AG08395 (cell line): Measurements from ENCODE around the gene CPS1.

ENCODE experiments used
- DNase-seq: peaks from one replicate; pipeline ENCODE4 v3.0.0; 2012; ENCODE audit warnings: mixed read lengths, low spot score

The CPS1 gene

DNA sequence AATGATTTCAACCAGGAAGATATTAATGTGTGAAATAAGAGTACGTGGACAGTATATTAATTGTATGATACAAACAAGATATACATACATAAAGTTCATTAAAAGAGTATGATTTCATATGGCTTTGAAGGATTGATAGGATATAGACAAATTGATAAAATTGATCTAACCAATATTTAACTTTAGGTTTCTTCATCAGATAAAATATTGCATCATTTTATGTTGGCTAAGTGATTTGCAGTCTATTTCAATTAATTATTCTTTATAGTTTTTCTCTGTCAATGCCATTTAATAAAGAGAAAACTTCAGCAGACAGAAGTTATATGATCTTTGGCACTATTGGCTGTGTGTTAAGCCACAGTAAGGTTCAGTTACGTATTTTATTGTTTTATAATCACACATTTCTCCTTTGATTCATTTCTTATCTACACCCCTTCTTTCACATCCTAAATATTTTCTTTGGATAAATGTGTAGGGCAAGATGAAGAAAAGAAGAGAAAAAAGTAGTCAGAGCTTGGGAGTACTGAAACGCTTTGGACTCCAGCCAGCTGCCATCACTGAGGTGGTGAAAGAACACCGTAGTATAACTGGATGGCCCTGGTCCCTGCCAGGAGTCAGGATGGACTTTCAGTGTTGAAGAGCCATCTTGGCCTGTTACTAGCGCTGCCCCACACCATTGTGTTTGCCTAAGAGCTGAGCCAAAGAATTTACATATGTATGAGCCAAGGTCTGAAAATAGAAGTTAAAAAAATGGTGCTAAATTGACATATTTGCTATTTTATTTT is 9.8 kb upstream of the CPS1 start:
- DNase-seq = no peak

GRCh38 chr2:210548031-210548430 is 8.4 kb upstream of the CPS1 start:
- DNase-seq = no peak

DNA sequence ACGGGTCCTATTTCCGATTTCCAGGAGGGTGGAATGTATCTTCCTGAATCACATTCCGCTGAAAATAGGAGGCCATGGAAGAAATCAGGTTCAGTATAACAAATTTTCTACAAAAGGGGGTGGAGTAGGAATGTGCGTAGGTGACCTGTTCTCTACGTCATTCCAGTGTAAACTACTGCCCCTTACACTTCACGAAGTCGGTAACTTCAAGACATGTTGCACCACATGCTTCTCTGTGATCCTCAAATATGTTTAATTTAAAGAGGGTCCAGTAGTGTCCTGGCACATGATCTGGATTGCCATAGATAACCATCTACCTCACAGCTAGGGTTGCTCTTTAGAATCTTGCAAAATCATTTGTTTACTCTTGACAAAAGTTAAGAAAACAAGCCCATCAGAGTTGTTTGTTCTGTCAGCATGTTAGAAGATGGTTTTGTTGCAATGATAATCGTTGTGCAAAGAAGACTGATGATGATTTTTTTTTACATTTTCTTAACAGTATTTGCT is 7.5 kb upstream of the CPS1 start:
- no peak for DNase-seq

- no peak for DNase-seq
Measured at GRCh38 chr2:210551001-210551400, 5.4 kb upstream of the CPS1 start.

GRCh38 chr2:210553373-210553772 is 3.0 kb upstream of the CPS1 start:
- DNase-seq = peak; percentile 30

DNA sequence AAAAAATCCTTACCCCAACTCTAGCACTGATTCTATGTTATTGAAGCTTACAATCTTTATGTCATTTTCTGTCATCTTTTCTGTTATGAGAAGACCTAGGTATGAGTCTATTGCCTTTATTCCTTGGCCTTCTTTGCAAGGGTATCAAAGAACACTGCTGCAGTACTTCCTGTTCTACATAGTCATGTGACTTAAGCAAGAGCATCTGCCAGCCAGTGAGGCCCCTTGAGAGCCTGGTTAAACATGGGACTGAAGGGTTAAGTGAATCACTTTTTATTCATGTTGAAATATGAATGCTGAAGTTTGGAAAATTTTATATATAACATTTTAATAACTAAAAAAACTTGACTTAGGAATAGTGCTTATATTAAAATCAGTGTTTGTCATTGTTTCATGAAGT is 844 bp upstream of the CPS1 start:
- DNase-seq = no peak

DNA sequence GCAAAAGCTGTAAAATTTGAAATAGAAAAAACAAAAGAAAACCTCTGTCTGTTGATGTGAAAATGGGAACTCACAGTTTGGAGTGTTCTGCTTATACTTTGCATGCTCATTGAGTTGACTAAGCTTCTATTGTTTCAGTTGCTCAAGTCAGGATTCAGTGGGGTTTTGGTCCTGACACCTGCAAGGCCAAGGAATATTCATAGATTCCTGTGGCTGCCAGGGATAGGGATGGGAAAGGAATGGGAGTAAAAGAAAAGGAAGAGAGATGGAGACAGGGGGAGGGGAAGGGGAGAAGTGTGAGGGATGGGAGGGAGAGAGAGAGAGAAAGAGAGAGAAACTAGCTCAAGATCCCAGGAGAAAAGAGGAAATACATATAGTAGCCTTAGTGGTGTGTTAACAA is 1.3 kb downstream of the CPS1 start:
- no peak for DNase-seq

GRCh38 chr2:210558708-210559107 is 2.3 kb downstream of the CPS1 start:
- peak; percentile 3 for DNase-seq

DNA sequence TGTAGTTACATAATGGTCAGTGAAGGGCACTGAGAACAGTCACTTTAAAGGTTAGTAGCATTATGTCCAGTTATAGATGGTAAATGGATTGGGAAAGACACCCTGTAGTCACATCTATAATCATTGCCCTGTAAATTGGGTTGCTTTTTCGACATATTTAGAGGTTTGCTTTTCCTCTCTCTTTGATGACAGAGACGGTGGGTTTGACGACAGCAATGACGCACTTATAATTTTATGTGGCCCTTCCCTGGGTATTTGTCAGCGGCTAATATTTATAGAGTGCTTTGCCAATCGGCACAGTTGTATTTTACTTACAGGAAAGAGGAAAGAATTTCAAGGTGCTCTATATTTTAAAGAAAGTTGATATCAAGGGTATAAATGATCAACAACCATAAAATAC is 2.8 kb downstream of the CPS1 start:
- no peak for DNase-seq

DNA sequence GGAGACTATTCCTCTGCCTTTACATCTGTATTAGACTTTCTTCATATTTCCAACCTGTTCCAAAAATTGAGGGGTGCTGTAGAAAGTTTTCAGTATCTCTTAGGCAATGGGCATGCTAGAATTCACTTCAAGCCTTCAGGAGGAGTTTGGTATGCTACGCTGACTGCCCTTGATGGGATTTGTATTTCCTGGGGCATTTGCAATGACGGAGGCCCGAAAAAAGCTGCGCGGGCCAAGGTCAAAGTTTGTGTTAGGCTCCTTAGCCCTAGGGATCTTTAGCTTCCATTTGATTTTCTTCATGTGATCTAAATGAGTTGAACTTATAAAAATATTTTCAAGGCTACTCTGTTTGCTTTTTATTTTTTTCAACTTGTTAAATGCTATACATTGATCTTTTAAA is 5.1 kb downstream of the CPS1 start:
- no peak for DNase-seq

DNA sequence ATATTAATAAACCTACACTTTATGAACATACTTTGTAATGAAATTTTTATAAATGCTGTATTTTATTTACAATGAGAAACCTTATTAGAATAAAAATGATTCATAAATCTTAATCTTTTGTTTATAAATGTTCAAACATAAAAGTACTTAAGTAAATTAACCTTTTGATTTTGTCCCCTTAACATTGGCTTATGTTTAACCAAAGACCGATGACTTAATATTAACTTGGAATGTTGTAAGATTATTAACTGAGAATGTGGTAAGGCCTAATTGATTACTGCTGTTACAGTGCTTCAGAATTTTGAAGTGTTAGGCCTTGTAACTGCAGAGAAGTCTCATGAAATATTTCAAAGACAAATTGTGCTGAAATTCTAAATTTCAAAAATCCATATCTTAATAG is 5.7 kb downstream of the CPS1 start:
- DNase-seq = no peak

DNA sequence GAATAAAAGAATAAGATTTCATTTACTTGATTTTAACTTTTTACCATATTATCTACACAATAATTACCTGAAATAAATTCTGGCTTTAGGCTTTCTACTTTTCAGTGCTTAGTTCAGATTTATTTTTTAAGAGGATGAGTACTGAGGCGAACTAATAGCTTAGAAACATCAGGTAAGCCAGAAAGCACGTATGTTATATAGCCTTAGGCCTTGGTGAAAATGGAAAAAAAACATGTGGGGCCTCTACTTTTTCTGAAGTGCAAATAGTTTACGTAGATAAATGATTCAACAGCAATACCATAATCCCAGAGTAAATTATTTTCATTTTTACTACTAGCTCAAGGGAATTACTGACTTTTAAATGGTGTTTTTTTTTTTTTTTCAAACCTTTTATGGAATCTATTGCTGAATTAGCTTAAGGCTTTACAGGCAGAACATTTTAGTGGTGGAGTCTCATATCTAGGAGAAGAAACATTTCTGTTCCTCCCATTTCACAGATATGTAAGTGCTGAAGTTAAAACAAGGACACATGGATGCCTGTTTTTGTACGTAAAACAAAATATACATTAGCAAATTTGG is 6.2 kb downstream of the CPS1 start:
- no peak for DNase-seq

DNA sequence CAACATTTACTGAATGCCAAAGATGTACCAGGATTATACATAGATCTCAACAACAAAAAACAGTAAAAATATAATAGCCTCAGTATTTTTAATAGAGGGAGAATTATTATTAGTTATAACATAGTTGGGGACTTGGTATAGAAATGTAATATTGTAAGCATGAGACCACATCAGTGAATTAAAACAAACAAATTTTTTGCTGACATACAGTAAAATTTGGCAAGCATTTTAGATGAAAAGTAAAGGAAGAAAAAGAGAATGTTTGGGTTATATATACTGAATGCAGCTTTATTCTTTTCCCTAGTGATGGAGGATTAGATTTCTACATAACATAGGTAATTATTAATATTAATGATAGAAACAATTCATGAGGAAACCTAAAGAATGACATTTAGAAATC is 10.9 kb downstream of the CPS1 start:
- no peak for DNase-seq

DNA sequence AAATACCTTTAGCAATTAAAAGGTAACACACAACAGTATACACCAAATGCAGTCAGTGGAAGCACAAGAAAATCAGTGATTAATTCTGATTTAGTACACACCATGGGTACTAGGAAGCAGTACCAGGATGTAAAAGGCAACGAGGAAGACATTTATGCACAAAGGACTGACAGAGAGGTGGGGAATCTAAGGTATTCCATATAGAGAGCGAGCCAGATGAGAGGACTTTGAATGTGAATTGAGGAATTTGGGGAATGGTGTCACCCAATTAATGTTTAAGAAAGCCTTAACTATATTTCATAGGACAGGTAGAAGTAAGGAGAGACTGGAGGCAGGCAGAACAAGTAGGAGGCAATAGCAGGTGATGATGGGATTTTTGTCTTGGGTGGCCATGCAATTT is 11.7 kb downstream of the CPS1 start:
- no peak for DNase-seq

DNA sequence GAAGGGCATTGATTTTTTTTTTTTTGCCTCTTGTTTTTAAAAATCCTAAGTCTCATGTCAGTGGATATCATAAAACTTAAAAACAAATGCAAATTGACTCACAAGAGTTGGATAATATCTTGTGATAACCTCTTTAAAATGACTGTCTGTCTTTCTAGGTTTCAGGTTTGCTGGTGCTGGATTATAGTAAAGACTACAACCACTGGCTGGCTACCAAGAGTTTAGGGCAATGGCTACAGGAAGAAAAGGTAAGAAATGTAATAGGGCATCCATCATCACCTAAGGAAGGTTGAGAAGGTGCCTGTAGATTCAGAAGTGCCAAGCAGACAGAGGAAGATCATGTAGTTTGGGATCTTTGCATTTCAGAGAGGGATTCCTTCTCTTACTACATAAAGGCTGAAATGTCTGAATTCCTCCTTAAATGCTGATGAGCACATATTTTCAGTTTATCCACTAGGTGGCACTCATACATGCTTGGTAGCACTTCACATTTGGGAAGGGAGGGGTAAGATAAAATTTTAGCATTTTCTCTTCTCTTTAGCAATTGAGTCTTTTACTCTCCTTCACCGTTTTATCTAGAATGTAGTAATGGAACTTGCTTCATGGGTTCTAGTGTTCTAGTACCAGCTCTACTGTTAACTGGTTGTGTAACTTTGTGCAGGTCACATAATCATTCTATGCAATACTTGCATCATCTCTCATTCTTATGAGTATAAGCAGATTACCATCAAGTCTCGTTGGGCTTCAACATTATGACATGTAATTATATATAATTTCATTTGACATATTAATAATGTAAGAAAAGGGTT is 21.1 kb downstream of the CPS1 start:
- DNase-seq = peak; percentile 78

- no peak for DNase-seq
Measured at GRCh38 chr2:210584834-210585233, 28.4 kb downstream of the CPS1 start.

- DNase-seq = no peak
Measured at GRCh38 chr2:210586381-210586780, 30.0 kb downstream of the CPS1 start.

GRCh38 chr2:210591663-210592062 is 35.3 kb downstream of the CPS1 start:
- no peak for DNase-seq

- no peak for DNase-seq
Measured at GRCh38 chr2:210592726-210593125, 36.3 kb downstream of the CPS1 start.

DNA sequence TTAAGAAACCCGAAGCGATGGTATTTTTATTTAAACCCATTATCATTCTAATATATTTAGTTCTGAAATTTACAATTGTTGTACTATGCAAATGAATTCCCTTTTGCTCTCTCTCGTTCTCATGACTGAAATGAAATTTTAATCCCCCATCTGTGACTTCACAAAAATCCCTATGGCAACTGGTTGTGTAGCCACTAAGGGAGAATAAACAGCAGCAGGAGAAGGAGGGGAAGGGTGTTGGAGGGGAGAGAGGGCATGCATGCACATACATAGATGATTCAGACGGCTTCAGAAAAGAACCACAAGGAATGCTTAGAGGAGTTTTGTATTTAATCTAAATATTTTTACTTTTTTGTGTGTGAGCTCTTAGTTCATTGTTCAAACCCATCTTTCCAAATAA is 36.8 kb downstream of the CPS1 start:
- DNase-seq = peak; percentile 5

DNA sequence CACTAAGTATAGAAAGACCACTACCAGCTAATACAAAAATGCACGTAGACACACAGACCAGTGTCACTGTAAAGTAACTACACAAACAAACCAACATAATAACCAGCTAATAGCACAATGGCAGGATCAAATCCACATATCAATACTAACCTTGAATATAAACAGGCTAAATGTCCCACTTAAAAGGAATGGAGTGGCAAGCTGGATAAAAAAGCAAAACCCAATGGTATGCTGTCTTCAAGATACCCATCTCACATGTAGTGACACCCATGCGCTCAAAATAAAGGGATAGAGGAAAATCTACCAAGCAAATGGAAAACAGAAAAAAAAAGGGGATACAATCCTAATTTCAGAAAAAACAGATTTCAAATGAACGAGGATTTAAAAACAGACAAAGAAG is 41.8 kb downstream of the CPS1 start:
- no peak for DNase-seq

DNA sequence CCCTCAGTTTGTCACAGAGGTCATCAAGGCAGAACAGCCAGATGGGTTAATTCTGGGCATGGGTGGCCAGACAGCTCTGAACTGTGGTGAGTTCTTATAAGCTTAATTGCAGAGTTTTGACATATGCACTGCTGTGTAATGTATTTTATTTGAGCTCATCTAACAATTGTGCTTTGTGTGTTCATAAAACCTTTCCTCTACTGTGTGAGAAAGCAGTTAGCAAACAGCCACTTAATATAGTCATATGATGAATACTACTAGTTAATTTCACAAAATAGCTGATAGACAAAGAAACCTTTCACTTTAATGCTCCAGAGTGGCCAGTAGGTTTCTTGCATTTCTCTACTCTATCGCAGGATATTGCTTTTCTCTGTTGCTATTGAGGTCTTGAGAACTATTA is 43.1 kb downstream of the CPS1 start:
- DNase-seq = no peak

DNA sequence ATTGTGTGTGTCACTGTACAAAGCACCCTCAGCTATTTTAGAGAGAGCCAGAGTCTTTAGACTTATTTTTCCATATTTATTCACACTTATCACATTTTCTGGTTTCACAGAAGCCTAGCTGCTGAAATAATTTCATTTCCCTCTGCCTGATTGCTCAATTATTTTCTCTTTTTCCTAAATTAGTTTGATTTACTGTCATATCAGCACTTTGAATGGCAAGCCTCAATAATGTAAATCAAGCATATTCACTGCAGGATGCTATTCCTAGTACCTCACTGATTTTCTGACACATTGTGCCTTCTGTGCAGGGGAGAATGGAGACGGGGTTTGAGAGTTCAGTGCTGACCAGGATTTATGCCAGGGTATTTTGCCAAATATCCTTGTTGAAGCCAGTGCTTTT is 48.3 kb downstream of the CPS1 start:
- DNase-seq = no peak
